A172 (cell line): ENCODE results near the gene RPL14. TPM values are rescaled to one million over a fixed set of nuclear protein-coding genes. Genes with fewer than 3 reads are reported as not detected.
"Not testable (repeated sequence)": the region's sequence is repeated elsewhere in the genome, so short reads cannot be mapped to it uniquely, and the experiment has no call there.

Experiments
- DNase-seq: peaks from one replicate; pipeline ENCODE4 v3.0.0-alpha.2; 2015; ENCODE audit warnings: low spot score
- total RNA-seq: library from RNA; depleted of rRNA; stranded (reverse); fragments of >200 nt; shearing (Covaris generic); gene quantifications from 2 replicates; pipeline ENCODE4 v1.2.3, GENCODE V29; 2014; rRNA removed

The RPL14 gene
- 313 and 589 TPM in 2 replicates for total RNA-seq

DNA sequence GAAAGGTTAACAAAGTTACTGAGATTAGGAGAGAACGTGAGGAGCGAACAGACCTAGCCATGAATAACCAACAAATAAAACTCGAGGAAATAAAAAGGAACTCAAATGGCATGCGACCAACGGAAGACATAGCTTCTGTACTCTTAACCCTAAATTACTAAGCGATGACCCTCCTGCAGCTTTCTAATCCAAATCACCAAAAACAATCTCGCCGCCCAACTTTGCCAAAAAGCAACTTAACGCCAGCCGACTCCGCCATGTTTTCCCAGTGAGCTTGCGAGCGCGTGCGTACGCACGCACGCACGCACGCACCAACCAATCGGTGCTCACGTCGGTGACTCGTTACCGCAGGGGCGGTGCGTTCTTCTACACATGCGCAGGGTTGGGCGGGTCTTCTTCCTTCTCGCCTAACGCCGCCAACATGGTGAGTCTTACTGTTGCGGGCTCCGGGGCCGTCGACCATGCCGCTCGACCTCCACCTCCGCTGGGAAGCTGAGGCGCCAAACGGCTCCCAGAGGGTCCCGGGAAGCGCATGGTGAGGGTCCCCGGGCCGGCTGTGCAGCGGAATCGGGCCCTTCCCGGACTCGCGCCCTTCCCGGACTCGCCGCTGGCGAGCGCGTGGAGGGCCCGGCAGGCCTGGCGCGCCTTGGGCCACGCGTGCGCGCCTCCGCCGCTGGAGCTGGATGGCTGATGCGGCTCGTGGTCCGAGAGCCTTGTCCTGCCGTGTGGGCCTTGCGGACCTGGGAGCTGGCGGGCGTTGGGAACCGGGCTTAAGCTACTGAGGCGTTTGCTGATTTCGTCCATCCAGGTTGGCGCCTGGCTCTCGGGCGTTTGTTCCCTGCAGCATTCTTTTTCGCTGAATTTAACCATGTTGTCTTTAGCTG is at the start of gene RPL14:
Gene RPL14 (plus strand): TSS at position 400 of the 884 bp plus-strand sequence. CDS start 133 bp downstream, at position 533.
- DNase-seq, result peak; percentile 91

DNA sequence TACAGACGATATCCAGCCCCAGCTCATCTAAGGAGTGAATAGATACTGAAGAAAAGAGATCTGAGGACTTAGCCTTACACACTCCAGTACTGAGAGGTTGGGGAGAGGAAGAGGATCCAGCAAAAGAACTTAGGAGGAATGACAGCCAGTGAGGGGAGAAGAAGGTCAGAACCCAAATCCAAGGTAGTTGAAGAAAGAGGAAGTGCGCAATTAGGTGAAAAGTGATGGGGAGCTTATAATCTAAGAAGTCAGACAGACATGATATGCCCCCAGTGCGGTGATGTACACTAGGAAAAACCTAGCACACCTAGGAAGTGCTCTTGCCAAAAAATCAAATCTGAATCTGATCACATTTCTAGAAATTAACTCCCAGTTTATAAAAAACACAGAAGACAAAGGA is 49.5 kb upstream of the RPL14 start:
- DNase-seq, result no peak

DNA sequence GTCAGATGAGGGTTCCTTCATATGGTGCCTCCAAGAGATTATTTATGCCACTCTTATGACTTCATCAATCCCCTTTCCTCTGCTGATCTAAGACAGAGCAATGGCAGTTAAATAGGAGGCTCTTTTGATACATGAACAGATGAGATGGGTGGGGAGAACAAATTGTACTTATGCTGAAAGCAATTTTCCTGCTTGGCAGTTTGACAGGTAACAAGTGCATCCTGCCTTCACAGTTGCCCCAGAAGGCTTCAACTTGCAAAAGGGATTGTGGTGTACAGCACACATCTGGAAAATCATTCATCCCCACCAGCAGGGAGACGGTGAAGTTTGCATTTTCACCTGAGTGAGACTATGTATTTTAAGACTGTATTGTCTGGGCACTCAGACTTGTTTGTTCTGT is 42.9 kb upstream of the RPL14 start:
- DNase-seq, result no peak

- DNase-seq, result no peak
Measured at GRCh38 chr3:40417845-40418543, 39.1 kb upstream of the RPL14 start.

DNA sequence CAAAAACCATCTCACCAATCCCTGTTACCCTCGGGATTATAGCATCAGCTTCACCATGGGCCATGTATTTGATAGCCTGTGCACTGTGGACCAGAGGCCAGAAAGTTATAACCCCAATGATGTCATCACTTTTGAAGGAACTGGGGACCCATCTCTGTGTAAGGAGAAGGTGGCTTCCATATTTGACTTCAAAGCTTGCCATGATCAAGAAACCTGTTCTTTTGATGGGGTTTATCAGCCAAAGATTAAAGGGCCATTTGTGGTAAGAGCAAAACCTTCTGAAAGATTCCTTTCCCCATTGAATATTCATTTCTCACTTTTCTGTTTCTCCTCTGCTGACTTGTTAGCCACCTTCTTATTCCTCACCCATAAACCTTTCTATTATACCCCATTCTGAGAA is 34.3 kb upstream of the RPL14 start:
- DNase-seq, result no peak

GRCh38 chr3:40427045-40427669 is 30.0 kb upstream of the RPL14 start:
- DNase-seq, result no peak

- DNase-seq, result no peak
Measured at GRCh38 chr3:40432793-40433192, 24.3 kb upstream of the RPL14 start.

DNA sequence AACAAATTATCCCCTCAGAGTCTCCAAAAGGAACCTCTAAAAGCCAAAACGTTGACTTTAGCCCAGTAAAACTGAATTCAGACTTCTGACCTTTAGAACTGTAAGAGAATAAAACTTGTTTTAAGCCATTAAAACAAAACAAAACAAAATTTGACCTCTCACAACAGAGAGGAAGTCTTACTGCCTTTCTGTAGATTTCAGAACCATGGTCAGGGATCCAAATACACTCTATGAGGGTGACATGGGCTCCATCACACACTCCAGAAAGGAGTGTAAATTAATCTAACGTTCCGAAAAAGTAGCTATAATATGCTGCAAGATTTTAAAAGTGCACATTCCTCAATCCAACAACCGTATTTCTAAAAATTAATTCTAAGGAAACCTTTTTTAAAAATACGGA is 19.2 kb upstream of the RPL14 start:
- no peak for DNase-seq

GRCh38 chr3:40445062-40445461 is 12.1 kb upstream of the RPL14 start:
- DNase-seq, result no peak

GRCh38 chr3:40445880-40446279 is 11.3 kb upstream of the RPL14 start:
- no peak for DNase-seq

- no peak for DNase-seq
Measured at GRCh38 chr3:40450438-40450837, 6.7 kb upstream of the RPL14 start.

- no peak for DNase-seq
Measured at GRCh38 chr3:40451551-40451950, 5.6 kb upstream of the RPL14 start.

DNA sequence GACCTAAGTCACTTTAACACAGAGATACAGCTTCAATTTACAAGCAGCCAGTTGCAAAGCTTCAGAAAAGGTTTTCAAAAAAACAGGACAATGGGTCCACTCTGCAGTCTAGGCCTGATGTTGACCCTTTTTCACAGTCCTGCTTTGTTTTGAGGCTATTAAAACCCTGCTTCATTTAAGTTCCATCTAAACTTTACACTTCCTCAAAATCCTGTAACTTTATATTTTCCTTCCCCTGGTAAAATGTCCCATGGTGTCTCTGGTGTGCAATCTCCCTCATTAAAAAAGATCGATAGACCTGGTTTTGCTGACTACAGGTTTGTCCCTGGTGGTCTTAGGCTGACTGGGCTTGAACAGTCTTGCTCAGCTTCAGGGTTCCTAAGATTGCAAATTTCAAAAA is 5.1 kb upstream of the RPL14 start:
- no peak for DNase-seq

GRCh38 chr3:40452562-40452875 is 4.6 kb upstream of the RPL14 start:
- no peak for DNase-seq

GRCh38 chr3:40452876-40453730 is 4.0 kb upstream of the RPL14 start:
- DNase-seq, result peak; percentile 99

DNA sequence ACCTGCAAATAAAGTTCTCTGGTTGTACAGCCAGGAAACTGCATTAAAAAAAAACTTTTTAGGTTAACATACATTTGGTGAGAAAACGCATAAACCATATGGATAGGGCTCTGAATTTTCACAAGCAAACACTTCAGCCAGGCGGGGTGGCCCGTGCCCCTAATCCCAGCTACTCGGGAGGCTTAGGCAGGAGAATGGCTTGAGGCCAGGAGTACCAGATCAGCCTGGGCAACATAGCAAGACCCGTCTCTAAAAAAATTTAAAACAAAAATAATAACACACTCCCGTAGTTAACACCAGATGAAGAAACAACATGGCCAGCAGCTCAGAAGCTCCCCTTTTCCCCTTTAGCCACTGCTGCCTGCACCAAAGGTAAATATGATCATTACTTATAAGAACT is 3.2 kb upstream of the RPL14 start:
- DNase-seq, result no peak

- DNase-seq, result no peak
Measured at GRCh38 chr3:40455328-40455727, 1.8 kb upstream of the RPL14 start.

DNA sequence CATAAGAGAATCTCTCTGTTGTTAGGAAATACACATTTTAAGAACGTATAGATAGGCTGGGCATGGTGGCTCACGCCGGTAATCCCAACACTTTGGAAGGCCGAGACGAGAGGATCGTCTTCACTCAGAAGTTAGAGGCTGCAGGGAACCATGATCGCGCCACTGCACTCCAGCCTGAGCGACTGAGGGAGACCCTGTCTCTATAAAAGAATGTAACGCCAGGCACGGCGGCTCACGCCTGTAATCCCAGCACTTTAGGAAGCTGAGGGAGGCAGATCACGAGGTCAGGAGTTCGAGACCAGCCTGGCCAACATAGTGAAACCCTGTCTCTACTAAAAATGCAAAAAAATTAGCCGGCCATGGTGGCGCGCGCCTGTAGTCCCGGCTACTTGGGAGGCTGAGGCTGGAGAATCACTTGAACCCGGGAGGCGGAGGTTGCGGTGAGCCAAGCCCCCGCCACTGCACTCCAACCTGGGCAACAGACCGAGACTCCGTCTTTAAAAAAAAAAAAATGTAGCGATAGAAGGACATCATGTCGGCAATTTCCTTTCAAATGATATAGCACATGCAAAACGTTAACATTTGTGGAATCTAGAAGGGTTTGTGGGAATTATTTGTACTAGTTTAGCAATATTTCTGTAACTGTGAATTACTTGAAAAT is 730 bp upstream of the RPL14 start:
- DNase-seq, result no peak

- no peak for DNase-seq
Measured at GRCh38 chr3:40458473-40458872, 1.3 kb downstream of the RPL14 start.

DNA sequence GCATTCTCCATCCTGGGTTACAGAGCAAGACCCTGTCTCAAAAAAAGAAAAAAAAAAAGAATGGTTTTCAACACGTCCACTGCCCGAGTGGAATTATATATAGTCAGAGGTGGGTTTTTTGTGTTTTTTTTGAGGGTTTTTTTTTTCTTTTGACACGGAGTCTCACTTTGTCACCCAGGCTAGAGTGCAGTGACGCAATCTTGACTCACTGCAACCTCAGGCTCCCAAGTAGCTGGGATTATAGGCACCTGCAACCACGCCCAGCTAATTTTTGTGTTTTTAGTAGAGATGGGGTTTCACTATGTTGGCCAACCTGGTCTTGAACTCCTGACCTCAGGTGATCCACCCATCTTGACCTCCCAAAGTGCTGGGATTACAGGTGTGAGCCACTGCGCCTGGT is 3.3 kb downstream of the RPL14 start:
- not testable (repeated sequence) for DNase-seq

DNA sequence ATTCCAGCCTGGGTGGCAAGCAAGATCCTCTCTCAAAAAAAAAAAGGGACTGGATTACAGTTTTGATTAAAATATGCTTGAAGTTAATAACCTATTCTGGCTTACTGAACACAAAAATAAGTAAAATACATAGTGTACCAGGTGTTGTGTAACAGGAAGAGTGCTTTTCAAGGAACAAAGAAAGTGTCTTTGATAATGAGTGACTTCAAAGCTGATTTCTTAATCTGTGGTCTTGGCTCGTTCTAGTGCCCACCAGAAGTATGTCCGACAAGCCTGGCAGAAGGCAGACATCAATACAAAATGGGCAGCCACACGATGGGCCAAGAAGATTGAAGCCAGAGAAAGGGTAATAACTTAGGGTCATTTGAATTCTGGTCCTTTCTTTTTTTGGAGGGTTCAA is 4.0 kb downstream of the RPL14 start:
- no peak for DNase-seq
